Large intestine (tissue), 3 donors: Measurements from ENCODE around the gene CMC4. TPM values are rescaled to one million over a fixed set of nuclear protein-coding genes. Genes with fewer than 3 reads are reported as not detected.

Experiments
- DNase-seq, 2 donors: peaks; one replicate each; pipeline versions ENCODE4 v3.0.0 to v3.0.0-alpha.2; 2013
- H3K27ac ChIP-seq: one replicate; pipeline ENCODE4 v1.5.1; 2013; ENCODE audit warnings: low read length
- H3K27me3 ChIP-seq: 2 replicates; pipeline ENCODE4 v1.6.1; 2013; ENCODE audit warnings: low read length; ENCODE audit not compliant: control insufficient read depth, insufficient read depth
- H3K36me3 ChIP-seq: 2 replicates; pipeline ENCODE4 v1.6.1; 2013; ENCODE audit warnings: low read length; ENCODE audit not compliant: control insufficient read depth, insufficient read depth
- H3K4me1 ChIP-seq: one replicate; pipeline ENCODE4 v1.6.1; 2013; ENCODE audit warnings: low read length; ENCODE audit not compliant: control insufficient read depth, insufficient read depth
- H3K4me3 ChIP-seq: one replicate; pipeline ENCODE4 v1.5.1; 2013; ENCODE audit warnings: low read length
- H3K9me3 ChIP-seq: one replicate; pipeline ENCODE4 v1.6.1; 2013; ENCODE audit warnings: mild to moderate bottlenecking, low read depth, low read length, moderate library complexity; ENCODE audit not compliant: control insufficient read depth
- WGBS: methylation state at CpG from one replicate; pipeline ENCODE4 v1.1.5; 2013; ENCODE audit warnings: low lambda C conversion rate; ENCODE audit not compliant: insufficient coverage; 5-methylcytosine and 5-hydroxymethylcytosine counted together
- polyA plus RNA-seq: library from polyadenylated mRNA; unstranded; fragments of 120-200 nt; gene quantifications from one replicate; pipeline ENCODE4 v1.2.1, GENCODE V29; 2013

CMC4 gene
- polyA plus RNA-seq, 1 donor, result 9.1 TPM

DNA sequence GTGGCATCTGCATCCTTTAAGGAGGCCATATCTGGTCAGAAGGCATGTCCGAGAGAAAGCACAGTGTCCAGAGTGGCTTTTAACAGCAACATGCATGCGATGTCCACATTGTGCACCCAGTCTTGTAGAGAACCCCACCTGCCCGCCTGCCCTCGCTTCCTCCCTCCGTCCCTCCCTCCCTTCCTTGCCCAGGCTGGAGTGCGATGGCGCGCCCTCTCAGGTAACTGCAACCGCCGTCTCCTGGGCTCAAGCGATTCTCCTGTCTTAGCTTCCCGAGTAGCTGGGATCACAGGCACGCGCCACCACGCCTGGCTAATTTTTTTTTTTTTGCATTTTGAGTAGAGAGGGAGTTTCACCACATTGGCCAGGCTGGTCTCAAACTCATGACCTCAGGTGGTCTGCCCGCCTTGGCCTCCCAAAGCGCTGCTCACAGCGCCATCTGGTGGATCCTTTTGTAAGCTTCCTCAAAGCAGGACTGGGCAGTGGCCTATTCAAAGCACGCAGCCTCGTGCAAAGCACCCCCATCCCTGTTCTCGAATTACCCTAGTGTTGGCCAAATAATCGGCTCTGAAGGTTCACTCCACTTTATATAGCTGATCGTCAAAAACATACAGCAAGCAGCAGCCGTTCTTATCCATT, 15.4 kb upstream of the CMC4 start:
- DNase-seq, result peak in 1 of 2 donors; percentile 4
- Histone ChIP-seq H3K27me3 (no peaks in the 10 kb centered on the region), H3K27ac (no peak overlapping the region), H3K4me1 (no peaks in the 10 kb centered on the region), H3K9me3 (no peaks in the 10 kb centered on the region), H3K4me3 (no peak overlapping the region), H3K36me3 (peaks cover 6% of the 10 kb centered on the region)
- no CpG with 5 or more reads among the region's 24 CpGs for WGBS

GRCh38 chrX:155071694-155072280, 851 bp upstream of the CMC4 start:
- DNase-seq, result no peak
- H3K9me3 ChIP-seq, result no peaks in the 10 kb centered on the region
- no peaks in the 10 kb centered on the region for H3K4me1 ChIP-seq
- peaks cover 9% of the 10 kb centered on the region for H3K36me3 ChIP-seq
- H3K4me3 ChIP-seq, result peak overlapping the region; percentile 81
- no peaks in the 10 kb centered on the region for H3K27me3 ChIP-seq
- H3K27ac ChIP-seq, result peak overlapping the region; percentile 86
- no CpG with 5 or more reads among the region's 25 CpGs for WGBS

DNA sequence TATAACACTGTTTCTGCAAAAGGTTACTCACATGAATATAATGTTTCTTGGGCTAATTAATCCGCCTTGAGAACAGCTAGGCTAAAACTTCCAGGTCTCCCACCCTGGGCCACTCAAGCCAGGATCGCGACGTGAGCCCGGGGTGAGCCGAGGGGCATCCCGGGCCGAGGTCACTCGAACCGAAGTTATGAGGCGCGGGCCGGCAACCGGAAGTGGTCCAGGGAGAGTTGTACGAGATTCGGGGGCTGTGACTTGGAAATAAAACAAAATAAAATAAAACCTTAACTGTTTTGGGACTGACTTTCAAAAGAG, 317 bp downstream of the CMC4 start:
- no CpG with 5 or more reads among the region's 16 CpGs for WGBS

GRCh38 chrX:155070038-155070437, 898 bp downstream of the CMC4 start:
- peak in 1 of 2 donors; percentile 20 for DNase-seq
- Histone ChIP-seq H3K4me3 (peak overlapping the region; percentile 81), H3K27me3 (no peaks in the 10 kb centered on the region), H3K9me3 (no peaks in the 10 kb centered on the region), H3K27ac (peak overlapping the region; percentile 80), H3K4me1 (no peaks in the 10 kb centered on the region), H3K36me3 (peaks cover 2% of the 10 kb centered on the region)
- WGBS, result no CpG with 5 or more reads among the region's 12 CpGs

More for the DNA sequence above, 317 bp downstream of the CMC4 start:
- H3K9me3 ChIP-seq, result no peaks in the 10 kb centered on the region
- H3K27ac ChIP-seq, result peak overlapping the region; percentile 80
- H3K4me3 ChIP-seq, result peak overlapping the region; percentile 81
- no peaks in the 10 kb centered on the region for H3K27me3 ChIP-seq
- peaks cover 4% of the 10 kb centered on the region for H3K36me3 ChIP-seq
- no peaks in the 10 kb centered on the region for H3K4me1 ChIP-seq
- no peak for DNase-seq

DNA sequence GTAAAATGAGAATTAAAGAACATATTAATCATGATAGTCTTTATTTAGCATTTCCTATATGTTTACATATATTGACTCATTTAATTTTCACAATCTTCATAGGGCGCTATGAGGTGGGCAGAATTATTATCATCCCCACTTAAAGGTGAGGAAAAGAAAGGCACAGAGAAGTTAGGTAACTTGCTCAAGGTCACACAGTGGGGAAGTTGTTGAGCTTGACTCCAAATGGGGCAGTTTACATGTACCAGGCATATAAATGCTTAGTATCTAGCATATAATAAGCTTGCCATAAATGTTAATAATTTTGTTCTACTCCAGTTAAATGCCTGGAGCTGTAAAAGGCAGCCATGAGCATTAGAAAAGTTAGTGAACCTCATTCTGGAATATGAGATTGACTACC, 1.5 kb downstream of the CMC4 start:
- H3K27ac ChIP-seq, result no peak overlapping the region
- no peaks in the 10 kb centered on the region for H3K9me3 ChIP-seq
- H3K36me3 ChIP-seq, result peaks cover 2% of the 10 kb centered on the region
- DNase-seq, result no peak
- no peaks in the 10 kb centered on the region for H3K27me3 ChIP-seq
- no peaks in the 10 kb centered on the region for H3K4me1 ChIP-seq
- no CpG with 5 or more reads among the region's 1 CpG for WGBS
- H3K4me3 ChIP-seq, result no peak overlapping the region

DNA sequence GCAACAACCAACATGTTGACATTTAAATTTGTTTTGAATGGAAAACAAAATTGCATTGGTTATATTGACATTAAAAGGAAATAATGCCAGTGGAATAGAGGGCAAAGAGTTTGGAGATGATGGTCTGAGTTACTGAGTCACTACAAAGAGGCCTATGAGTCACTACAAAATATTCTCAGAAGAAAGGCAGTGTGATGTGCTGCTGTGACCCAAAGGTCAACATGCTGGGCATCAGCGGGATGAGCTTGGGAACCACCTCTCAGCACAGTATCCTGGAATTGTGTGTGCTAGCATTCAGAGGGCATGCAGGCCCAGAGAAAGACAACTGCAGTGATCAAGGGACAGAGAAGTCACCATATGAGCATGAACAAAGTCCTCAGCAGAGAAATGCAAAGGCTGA, 2.8 kb downstream of the CMC4 start:
- Histone ChIP-seq H3K9me3 (no peaks in the 10 kb centered on the region), H3K36me3 (no peaks in the 10 kb centered on the region), H3K27ac (no peak overlapping the region), H3K4me1 (no peaks in the 10 kb centered on the region), H3K27me3 (no peaks in the 10 kb centered on the region), H3K4me3 (no peak overlapping the region)
- DNase-seq, result no peak
- no CpG with 5 or more reads among the region's 1 CpG for WGBS

DNA sequence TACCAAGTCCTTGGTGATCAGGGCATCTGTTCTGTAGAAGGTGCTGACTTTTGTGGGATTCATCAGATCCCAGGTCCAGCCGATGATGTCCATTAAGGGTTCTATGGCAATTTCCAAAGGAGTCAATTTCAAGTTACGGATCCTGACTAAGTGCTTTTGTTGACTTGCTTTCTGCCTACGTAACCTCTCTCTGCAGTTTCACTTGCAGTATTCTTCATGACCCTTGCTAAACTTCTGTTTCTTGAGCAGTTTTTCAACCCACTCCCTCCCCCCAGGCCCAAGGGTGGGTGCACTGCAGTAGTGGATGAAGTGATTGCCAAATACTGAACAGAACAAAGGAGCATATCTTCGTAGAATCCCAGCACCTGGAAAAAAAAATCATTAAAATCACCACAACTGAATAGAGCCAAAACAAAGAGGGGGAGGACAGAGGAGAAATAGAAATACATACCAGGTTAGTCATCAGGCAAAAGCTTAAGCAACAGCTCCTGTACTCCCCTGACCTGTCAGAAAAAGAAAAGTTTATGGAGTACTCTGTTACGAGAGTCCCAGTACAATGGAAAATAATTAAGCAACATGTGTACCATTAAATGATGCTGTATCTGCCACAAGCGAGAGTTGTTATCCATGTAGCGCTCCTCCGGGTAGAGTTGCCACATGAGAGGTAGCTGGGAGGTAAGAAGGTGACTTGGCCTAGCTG, 5.8 kb downstream of the CMC4 start:
- Histone ChIP-seq H3K4me3 (no peak overlapping the region), H3K36me3 (no peaks in the 10 kb centered on the region), H3K27me3 (no peaks in the 10 kb centered on the region), H3K4me1 (no peaks in the 10 kb centered on the region), H3K9me3 (no peaks in the 10 kb centered on the region), H3K27ac (no peak overlapping the region)
- WGBS, result no CpG with 5 or more reads among the region's 8 CpGs
- DNase-seq, result no peak

GRCh38 chrX:155061760-155062159, 9.2 kb downstream of the CMC4 start:
- Histone ChIP-seq H3K36me3 (no peaks in the 10 kb centered on the region), H3K27ac (no peak overlapping the region), H3K4me1 (no peaks in the 10 kb centered on the region), H3K9me3 (no peaks in the 10 kb centered on the region), H3K4me3 (no peak overlapping the region), H3K27me3 (no peaks in the 10 kb centered on the region)
- no CpG with 5 or more reads among the region's 4 CpGs for WGBS
- no peak for DNase-seq

DNA sequence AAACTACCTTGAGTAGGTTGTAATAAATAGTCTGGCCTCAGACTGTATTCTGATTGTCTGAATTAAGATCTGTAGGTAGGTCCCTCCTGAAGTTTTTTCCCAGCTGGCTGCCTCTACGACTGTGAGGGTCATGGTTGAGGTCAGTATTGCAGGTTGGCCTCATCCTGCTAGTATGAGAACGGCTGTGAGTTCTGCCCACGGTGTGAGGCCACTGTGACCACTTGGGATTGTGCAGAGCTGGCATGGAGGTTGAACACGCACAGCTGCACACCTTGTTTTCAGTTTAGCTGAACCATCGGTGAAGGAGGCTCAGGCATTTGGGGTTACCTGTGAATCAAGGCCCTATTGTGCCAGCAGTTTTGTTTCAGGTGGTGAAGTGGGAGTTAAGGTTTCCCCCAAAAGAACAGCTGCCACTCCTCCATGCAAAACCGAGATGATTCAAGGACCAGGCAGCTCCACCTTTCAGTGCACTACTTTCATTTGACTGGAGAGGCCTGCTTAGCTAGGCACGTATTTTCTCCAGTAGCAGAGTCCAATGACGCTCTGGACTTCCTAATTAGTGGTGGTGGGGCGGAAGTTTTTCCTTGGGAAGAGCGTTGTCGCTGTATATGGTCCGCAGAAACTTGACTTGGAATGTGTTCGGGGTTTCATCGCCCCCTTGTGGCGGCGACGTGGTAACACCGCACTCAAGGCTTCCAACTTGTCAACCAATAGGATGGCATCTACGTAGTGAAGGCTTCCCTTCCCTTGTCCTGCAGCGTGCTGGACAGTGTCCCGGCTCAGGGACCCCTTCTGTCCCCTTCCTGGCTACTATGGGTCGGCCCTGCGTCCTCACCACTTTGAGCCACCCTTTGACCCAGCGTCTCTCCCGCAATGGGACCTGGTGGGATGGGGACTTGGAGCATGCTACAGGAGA, 13.8 kb downstream of the CMC4 start:
- Histone ChIP-seq H3K4me1 (peaks cover 2% of the 10 kb centered on the region), H3K27me3 (no peaks in the 10 kb centered on the region), H3K4me3 (no peak overlapping the region), H3K36me3 (peaks cover 9% of the 10 kb centered on the region), H3K9me3 (no peaks in the 10 kb centered on the region), H3K27ac (peak overlapping the region; percentile 53)
- DNase-seq, result peak; percentile 71 to 80
- WGBS, result no CpG with 5 or more reads among the region's 25 CpGs

- Histone ChIP-seq H3K4me3 (no peak overlapping the region), H3K27ac (peak overlapping the region; percentile 53), H3K27me3 (no peaks in the 10 kb centered on the region), H3K9me3 (no peaks in the 10 kb centered on the region), H3K36me3 (peaks cover 12% of the 10 kb centered on the region), H3K4me1 (peaks cover 2% of the 10 kb centered on the region)
- WGBS, result no CpG with 5 or more reads among the region's 1 CpG
- DNase-seq, result no peak
Observed at GRCh38 chrX:155056471-155056870, 14.5 kb downstream of the CMC4 start.
